ENCODE measurements around the gene PRPF40A. TPM values are rescaled to one million over a fixed set of nuclear protein-coding genes. Genes with fewer than 3 reads are reported as not detected.

PRPF40A gene
- total and polyA plus RNA-seq, 12 donors, result 13.3 to 51.8 (median 33.1) TPM

GRCh38 chr2:152664725-152665124 lies 52.5 kb downstream of the PRPF40A start:
- DNase-seq (no peak), ATAC-seq (no peak)
- intact Hi-C loops (cut with DNase I), result no loop called here
- H3K4me3 ChIP-seq, result no peak overlapping the region
- peaks cover 0 to 100% (median 51%) of the 10 kb centered on the region in 9 donors for H3K36me3 ChIP-seq
- H3K4me1 ChIP-seq, result no peaks in the 10 kb centered on the region
- no peaks in the 10 kb centered on the region for H3K27me3 ChIP-seq
- TF ChIP-seq, protein P1, sequence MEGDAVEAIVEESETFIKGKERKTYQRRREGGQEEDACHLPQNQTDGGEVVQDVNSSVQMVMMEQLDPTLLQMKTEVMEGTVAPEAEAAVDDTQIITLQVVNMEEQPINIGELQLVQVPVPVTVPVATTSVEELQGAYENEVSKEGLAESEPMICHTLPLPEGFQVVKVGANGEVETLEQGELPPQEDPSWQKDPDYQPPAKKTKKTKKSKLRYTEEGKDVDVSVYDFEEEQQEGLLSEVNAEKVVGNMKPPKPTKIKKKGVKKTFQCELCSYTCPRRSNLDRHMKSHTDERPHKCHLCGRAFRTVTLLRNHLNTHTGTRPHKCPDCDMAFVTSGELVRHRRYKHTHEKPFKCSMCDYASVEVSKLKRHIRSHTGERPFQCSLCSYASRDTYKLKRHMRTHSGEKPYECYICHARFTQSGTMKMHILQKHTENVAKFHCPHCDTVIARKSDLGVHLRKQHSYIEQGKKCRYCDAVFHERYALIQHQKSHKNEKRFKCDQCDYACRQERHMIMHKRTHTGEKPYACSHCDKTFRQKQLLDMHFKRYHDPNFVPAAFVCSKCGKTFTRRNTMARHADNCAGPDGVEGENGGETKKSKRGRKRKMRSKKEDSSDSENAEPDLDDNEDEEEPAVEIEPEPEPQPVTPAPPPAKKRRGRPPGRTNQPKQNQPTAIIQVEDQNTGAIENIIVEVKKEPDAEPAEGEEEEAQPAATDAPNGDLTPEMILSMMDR (IDR thresholded peaks at IDR 0.05), result no peak
- no peak overlapping the region for H3K27ac ChIP-seq
- 85 to 89% methylated on average over 7 of the region's 7 CpGs for WGBS, 2 donors
- no peaks in the 10 kb centered on the region for H3K9me3 ChIP-seq

DNA sequence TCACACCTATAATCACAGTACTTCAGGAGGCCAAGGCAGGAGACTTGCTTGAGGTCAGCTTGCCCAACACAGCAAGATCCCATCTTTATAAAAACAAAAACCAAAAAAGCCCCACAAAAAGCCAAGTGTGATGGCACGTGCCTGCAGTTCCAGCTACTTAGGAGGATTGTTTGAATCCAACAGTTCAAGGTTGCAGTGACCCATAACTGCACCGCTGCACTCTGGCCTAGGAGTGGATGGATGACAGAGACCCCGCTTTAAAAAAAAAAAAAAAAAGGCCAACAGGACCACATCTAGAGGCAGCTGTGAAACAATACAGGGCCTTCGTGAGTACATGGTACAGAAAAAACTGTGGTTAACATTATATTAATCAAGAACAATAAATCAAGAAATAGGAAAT lies 56.2 kb downstream of the PRPF40A start:
- Histone ChIP-seq H3K4me1 (no peaks in the 10 kb centered on the region), H3K27me3 (no peaks in the 10 kb centered on the region), H3K27ac (no peak overlapping the region), H3K9me3 (no peaks in the 10 kb centered on the region), H3K4me3 (no peak overlapping the region), H3K36me3 (peaks cover 0 to 100% (median 62%) of the 10 kb centered on the region in 9 donors)
- intact Hi-C loops (cut with DNase I), result no loop called here
- TF ChIP-seq, protein P1 (IDR thresholded peaks at IDR 0.05), result no peak
- no peak for DNase-seq
- WGBS, 2 donors, result 97% methylated on average over 4 of the region's 4 CpGs
- ATAC-seq, result no peak

DNA sequence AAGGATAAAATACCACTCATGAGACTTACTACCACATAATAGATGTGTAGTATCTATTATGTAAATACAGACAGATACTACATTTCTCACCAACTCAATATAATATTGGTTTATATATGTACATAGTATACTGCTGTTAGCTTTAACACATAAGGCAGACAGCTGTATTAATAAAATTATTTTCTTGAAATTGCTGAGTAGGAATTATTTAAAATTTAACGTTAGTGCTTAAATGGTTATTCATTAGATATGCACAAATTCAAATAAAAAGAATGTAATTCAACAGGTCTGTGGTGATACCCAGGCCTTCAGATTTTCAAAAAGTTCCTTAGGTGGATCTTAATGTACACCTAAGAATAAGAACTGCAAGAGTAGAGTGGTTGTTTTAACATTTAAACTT lies 59.0 kb downstream of the PRPF40A start:
- no peaks in the 10 kb centered on the region for H3K9me3 ChIP-seq
- no peaks in the 10 kb centered on the region for H3K4me1 ChIP-seq
- no peak for DNase-seq
- peaks cover 0 to 100% (median 57%) of the 10 kb centered on the region in 9 donors for H3K36me3 ChIP-seq
- ATAC-seq, result no peak
- H3K27me3 ChIP-seq, result no peaks in the 10 kb centered on the region
- TF ChIP-seq, protein P1 (IDR thresholded peaks at IDR 0.05), result no peak
- WGBS, 2 donors, result 90 to 94% methylated on average over 1 of the region's 1 CpG
- no peak overlapping the region for H3K27ac ChIP-seq
- H3K4me3 ChIP-seq, result no peak overlapping the region
- intact Hi-C loops (cut with DNase I), result no loop called here

DNA sequence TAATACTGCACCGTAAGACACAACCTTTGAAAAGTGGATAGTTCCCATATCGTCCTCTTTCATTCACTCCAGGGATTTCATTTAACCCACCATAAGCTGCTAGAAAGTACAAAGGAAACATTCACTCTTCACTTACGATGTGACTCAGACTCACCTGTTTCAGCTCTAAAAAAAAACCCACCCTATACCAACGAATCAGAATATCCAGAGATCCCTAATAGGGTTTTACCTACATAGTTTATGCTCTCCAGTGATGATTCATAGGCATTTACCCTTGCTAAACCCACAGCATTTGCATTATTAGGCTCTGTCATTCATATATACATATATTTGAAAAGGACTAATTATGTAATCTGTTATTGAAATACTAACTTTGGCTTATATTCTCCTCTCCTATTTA lies 60.2 kb downstream of the PRPF40A start:
- Histone ChIP-seq H3K27me3 (no peaks in the 10 kb centered on the region), H3K4me3 (no peak overlapping the region), H3K4me1 (no peaks in the 10 kb centered on the region), H3K9me3 (no peaks in the 10 kb centered on the region), H3K36me3 (peaks cover 0 to 100% (median 58%) of the 10 kb centered on the region in 9 donors), H3K27ac (no peak overlapping the region)
- 89% methylated on average over 4 of the region's 4 CpGs for WGBS, 2 donors
- ATAC-seq (no peak), DNase-seq (no peak)
- TF ChIP-seq, protein P1 (IDR thresholded peaks at IDR 0.05), result no peak
- intact Hi-C loops (cut with DNase I), result no loop called here
